ENCODE measurements around the gene UGGT1.
"Not testable (repeated sequence)": the region's sequence is repeated elsewhere in the genome, so short reads cannot be mapped to it uniquely, and the experiment has no call there.

UGGT1 gene

DNA sequence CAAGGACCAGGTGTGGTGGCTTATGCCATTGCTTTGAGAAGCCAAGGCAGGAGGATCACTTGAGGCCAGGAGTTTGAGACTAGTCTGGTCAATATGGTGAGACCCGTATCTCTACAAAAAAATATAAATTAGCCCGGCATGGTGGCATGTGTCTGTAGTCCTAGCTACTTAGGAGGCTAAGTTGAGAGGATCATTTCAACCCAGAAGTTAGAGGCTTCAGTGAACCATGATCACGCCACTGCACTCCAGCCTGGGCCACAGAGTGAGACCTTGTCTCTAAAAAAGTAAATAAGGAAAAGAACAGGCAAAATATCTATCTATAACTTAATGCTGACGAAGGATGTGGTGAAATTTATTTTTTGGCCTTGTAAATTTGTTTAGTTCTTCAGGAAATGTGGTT is 78.1 kb downstream of the UGGT1 start:
- Histone ChIP-seq H3K27ac (no peak overlapping the region), H3K4me3 (no peak overlapping the region)

DNA sequence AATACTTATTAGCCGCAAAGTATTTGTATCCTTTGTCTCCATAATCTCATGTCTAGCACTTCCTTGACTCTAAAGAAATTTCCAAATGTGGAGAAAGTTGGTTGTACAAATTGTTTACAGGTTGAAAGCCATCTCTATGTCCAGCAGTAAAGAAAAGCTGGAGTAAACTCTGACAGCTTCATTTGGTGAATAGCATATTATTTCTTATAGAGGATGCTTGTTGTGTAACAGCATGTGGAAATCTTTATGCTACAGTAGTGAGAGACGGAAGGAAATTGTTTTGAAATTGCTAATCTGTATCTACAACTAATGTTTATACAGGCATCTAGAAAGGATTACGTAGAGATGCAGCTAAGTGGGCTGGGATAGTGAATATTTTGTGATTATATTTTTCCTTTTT is 78.5 kb downstream of the UGGT1 start:
- H3K27ac ChIP-seq = no peak overlapping the region
- no peak overlapping the region for H3K4me3 ChIP-seq

DNA sequence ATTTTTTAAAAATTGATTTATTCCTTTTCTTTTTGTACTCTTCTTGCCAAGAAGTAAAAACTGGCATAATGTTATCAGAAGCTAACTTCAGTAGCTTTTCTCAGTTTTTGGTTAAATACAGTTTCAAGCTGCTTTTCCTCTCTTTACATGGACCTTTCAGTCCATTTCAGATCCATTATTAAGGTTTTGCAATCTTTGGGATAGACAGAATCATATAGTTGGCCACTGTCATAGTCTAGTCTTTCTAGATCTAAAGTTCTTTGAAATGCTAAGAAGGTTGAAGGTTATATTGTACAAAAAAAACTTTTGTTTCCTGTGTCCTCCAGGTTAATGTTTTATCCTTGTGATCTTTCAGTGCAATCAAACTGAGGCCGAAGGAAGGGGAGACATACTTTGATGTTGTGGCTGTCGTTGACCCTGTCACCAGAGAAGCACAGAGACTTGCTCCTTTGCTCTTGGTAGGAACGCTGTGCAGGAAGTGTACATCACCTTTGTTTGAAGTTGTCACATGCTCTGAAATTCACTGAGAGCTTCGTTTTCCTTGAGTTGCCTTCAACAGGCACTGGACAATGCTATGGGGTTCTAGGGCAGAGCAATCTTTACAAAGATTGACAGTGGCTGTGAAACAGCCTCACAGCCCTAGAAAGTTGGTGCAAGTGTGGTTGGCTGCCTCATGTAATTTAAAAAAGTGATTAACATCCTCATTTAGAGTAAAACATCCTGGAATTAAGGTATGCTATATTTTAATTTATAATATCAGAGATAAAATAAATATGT is 79.1 kb downstream of the UGGT1 start:
- Histone ChIP-seq H3K4me3 (no peak overlapping the region), H3K27ac (no peak overlapping the region)

DNA sequence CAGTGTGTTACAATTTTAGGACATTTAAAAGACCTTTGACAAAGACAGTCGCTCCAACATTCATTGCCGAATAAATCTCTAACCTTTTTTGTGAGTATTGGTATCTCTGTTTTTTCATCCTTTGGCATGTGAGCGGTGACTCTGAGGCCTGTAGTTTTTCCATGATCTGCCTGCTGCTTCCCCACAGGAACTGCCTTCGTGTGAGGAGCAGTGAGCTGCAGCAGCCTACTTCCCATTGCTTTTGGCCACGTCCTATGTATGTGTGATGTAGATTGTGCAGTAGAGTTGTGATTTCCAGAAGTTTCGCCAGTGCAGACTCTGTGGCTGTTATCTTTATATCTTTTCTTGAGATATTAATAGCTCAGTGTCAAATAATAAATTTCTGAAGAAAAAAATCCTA is 79.8 kb downstream of the UGGT1 start:
- no peak overlapping the region for H3K4me3 ChIP-seq
- H3K27ac ChIP-seq = no peak overlapping the region

DNA sequence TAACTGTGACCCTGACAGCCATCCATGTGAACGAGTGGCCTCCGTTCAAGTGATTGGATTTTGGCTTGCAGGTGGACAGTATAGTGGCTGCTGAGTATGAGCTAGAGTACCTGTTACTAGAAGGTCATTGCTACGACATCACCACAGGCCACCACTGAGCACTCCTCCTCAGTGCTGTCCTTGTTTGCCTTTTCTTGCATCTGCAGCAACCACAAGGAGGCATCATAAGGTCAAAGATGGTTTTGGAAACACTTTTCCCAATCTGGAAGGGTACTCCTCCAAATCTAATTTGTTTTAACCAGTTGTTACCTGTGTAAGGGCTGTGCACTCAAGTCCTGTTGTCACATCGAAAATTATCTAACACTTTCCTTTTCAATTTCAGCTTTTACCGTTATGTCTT is 81.2 kb downstream of the UGGT1 start:
- Histone ChIP-seq H3K27ac (no peak overlapping the region), H3K4me3 (no peak overlapping the region)

DNA sequence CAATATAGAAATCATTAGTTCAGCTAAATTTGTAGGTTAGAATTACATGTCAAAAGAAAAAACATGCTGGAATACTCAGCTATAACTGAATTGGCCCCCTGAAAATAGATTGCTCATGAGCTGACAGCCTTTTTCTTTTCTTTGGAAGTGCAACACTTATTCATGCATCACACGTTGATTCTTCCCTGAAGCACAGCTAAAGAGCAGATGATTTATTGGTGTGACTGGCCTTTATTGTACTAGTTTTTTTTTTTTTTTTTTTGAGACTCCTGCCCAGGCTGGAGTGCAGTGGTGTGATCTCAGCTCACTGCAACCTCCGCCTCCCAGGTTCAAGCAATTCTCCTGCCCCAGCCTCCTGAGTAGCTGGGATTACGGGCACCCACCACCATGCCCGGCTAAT is 83.1 kb downstream of the UGGT1 start:
- not testable (repeated sequence) for H3K27ac ChIP-seq

DNA sequence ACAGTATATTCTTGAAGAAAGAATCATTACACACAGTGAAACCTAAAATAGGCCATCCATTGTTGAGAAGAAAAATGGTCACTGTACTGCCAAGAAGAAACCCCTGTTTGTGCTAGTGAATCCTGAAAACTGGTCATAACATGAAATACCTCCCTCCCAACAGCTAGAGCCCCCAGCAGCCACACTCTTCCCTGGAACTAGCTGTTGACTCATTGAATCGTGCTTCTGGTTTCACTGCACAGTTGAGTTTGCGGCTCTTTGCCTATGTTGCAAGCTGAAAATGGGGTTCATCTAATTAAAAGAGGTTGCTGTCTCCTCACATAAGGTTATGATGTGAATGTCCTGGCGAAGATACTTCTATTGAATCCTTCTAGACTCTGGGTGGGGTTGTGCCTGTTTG is 86.3 kb downstream of the UGGT1 start:
- Histone ChIP-seq H3K27ac (no peak overlapping the region), H3K4me3 (no peak overlapping the region)

More for the DNA sequence above, 83.1 kb downstream of the UGGT1 start:
- not testable (repeated sequence) for H3K4me3 ChIP-seq

DNA sequence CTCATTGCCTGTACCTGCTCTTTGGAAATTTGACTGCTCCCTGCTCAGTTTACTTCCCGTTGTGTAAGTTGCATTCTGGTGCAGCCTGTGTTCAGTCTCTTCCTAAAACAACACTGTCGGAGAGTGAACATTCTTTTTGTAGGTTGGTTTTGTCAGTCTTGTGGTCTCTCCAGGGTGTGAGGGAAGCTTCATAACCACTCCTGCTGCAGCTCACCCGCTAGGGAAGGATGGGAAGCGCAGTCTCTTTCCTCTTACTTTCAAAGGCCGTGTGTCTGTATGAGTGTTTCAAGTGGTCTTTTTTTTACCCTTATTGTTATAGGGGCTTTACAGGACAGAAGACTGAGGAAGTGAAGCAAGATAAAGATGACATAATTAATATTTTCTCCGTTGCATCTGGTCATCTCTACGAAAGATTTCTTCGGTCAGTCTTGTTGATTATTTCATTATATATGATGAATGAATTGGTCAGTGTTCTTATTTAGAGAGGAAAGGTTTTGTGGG is 87.2 kb downstream of the UGGT1 start:
- Histone ChIP-seq H3K4me3 (no peak overlapping the region), H3K27ac (no peak overlapping the region)

DNA sequence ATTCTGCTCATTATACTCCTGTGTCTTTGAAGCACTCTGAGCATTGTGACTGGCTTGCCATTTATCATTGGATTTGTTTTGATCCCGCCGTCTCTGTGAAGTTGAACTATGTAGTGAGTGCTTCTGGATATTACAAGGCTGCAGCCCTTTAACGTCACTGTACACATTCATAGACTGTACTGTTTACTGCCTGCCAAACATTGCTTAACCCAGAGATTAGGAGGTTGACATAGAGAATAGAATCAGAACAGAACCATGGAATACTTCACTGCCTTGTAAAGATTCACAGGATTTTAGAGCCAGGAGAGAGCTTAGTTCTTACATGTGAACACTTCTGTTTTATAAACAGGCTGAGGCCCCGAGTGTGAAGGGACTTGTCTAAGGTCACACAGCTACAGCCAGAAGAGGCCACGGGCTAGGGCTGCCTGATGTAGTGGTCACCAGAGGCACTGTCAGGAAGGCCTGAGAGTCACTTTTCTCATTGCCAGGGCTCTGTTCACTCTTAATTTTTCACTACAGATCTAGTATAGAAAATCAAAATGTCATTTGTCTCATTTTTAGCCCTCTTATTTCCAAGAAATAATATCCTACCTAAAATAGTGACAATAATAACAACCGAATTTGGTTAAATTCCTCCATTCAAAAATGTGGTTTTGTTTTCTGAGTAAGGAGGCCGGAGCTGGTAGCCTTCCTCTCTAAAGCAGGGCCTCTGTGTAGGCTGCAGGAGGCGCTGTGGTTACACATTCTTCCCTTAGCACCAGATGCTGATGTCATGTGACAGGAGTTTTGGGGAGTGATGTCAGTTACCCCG is 87.9 kb downstream of the UGGT1 start:
- no peak overlapping the region for H3K4me3 ChIP-seq
- H3K27ac ChIP-seq = no peak overlapping the region

DNA sequence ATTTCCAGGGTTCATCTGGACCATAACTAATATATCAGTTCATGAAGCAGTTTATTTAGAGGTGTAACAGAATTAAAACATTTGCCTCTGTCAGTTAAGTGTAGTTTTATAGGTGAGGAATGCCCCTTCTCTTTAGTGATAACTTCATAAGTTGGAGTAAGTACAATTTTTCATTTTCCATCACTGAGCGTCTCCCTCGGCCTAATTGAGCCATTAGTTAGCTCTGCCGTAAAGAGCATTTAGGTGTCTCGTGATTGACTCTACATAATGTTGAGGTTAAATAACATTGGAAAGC is 88.4 kb downstream of the UGGT1 start:
- H3K27ac ChIP-seq = no peak overlapping the region
- no peak overlapping the region for H3K4me3 ChIP-seq

DNA sequence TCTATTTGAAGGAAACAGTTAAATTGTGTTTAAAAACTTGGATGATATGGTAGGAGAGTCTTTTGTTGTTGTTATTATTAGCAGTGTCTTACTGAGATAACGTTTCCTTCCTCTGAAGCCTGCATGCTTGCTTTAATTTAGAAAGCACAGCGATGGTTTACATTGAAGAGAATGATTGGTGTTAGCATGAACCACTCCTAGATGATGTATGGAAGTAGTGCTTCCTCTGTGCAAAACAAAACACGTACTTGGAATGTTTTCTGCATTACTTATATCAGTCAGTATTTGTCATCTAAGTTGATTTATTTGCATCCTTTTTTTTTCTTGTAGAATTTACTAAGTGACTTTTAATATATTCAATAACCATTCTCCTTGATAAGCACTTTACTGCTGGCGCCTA is 89.0 kb downstream of the UGGT1 start:
- Histone ChIP-seq H3K4me3 (no peak overlapping the region), H3K27ac (no peak overlapping the region)

DNA sequence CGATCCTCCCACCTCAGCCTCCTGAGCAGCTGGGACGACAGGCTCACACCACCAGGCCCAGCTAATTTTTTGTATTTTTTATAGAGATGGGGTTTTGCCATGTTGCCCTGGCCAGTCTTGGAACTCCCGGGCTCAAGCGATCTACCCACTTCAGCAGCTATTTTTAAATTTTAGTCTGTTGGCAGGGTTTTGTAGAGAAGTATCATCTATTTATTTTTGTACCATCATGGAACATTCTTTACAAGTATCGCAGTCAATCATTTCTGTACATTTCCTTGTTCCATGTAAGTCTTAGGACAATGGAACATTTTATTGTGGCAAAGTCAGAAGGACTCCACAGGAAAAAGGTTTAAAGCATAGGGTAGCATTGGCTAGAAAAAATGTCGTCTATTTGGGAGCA is 94.6 kb downstream of the UGGT1 start:
- H3K27ac ChIP-seq = no peak overlapping the region
- no peak overlapping the region for H3K4me3 ChIP-seq

DNA sequence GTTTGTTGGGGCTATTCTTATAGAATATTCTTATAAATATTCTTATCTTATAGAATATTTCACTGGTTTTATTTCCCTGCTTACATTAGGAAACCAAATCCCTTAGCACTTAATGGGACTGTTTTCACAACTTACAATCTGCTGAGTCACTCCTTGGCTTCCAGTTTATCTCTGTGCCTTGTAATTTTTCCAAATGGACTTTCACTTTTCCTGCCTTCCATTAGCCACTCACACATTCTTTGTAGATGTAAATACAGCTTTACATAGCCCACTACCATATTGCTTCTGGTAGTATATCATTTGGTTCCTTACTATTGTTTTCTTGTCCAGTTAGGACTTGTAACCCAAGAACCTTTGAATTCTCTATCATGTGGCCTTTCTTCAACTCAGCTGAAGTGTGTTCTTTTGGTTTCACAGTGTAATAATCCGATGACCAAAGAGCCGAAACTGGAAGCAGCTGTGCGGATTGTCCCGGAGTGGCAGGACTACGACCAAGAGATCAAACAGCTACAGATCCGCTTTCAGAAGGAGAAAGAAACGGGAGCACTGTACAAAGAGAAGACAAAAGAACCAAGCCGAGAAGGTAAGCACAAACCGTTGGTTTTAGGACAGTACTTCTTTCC is 96.1 kb downstream of the UGGT1 start:
- no peak overlapping the region for H3K27ac ChIP-seq
- no peak overlapping the region for H3K4me3 ChIP-seq

DNA sequence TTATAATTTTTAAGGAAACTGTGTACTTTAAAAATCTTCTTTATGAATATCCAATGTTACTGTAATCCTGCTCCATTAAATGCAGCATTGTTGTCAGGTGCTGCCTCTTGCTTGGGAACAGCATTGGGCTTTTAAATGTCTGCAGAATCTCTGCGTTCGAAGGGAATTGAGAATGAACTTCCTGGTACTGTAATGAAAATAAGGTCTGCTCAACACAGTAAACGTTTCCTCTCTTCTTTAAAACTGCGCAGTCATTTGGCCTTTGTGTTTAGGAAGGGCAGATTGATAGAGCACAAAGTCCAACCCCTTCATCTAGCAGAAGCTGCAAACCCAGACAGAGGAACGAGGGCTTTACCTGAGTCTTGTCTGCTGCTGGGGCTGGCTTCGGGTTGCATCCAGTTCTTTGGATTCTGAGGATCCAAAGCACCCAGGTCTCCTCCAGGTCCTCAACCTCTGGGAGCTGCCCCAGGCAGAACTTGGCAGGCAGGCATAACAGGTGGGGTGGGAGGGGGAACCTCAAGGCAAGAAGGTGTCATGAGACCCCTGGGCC is 104.5 kb downstream of the UGGT1 start:
- no peak overlapping the region for H3K4me3 ChIP-seq
- H3K27ac ChIP-seq = no peak overlapping the region

DNA sequence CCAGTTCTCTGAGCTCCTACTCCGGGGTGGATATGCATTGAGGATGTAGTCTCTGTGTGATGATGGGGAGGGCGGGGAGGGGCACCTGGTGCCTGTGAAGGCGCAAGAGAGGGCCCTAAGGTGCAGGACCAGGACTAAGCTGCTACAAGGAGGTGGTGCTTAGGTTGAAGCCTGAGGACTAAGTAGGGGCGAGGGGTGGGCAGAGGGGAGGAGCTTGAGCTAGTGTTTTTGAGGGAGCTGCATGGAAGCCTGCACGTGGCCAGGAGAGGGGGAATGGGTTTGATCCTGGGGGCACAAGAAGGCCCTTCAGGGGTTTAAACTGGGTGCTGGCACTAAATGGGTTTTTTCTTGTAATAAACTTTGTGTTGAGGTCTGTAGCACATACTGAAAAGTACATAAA is 105.0 kb downstream of the UGGT1 start:
- no peak overlapping the region for H3K27ac ChIP-seq
- H3K4me3 ChIP-seq = no peak overlapping the region

DNA sequence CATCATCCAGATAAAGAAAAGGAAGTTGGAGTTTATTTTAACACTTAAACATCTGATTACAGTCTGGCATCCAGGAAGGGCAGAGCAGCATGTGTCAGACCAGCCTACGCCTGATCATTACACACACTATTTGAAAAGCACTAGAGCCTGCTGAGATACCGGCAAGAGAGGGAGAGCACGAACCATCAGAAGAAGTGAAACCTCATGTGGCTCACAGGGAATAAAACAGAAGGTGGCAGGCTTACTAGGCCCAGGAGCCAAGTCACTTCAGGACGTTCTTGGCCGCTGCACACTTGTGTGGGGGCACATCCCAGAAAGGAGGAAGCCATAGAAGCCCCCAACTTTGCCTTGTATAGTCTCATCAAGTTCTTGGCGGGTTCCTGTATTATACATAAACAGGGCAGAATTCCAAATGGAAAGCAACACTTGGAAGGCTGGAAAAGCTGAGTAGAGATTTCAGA is 105.5 kb downstream of the UGGT1 start:
- H3K4me3 ChIP-seq = no peak overlapping the region
- H3K27ac ChIP-seq = no peak overlapping the region

DNA sequence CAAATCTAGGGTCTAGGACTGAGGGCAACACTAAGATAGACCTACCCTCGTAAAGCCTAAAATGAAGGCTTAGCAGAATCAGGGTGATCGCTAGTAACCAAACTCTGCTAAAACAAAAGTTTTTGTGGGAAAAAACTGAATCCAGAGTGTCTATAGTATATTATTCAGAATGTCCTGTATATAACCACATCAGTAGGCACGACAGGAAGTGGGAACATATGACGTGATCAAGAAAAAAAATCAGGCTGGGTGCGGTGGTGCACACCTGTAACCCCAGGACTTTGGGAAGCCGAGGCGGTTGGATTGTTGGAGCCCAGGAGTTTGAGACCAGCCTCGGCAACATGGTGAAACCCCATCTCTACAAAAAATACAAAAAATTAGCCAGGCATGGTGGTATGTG is 106.1 kb downstream of the UGGT1 start:
- Histone ChIP-seq H3K27ac (no peak overlapping the region), H3K4me3 (no peak overlapping the region)

DNA sequence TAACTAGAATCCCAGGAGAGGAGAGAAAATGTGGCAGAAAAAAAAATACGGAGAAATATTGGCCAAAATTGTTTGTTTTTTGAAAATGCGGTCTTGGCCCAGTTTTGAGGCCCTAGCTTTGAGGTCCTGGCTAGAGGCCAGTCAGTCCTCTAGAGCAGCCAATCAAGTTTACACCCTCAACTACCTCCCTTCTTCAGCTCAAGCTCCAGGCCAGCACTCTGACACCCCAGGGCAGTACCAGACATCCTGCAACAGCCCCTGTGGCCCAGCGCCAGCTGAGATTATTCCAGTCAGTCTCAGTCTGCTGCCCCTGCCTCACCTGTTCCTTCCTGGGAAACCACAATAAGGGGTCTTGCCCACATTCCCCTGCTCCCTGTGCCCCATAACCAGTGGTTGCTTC is 107.7 kb downstream of the UGGT1 start:
- Histone ChIP-seq H3K27ac (no peak overlapping the region), H3K4me3 (no peak overlapping the region)

DNA sequence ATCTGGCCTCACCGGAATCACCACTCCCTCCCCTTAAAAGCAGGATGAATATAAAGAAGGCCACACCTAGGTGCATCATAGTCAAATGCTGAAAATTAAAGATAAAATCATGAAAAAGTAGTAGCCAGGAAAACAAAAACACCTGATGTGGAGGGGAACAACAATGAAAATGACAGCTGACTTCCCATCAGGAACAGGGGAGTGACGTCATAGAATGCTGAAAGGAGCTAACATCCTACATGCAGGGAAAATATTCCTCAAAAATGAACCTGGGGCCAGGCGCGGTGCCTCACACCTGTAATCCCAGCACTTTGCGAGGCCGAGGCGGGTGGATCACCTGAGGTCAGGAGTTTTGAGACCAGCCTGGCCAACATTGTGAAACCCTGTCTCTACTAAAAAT is 108.1 kb downstream of the UGGT1 start:
- Histone ChIP-seq H3K4me3 (no peak overlapping the region), H3K27ac (no peak overlapping the region)

DNA sequence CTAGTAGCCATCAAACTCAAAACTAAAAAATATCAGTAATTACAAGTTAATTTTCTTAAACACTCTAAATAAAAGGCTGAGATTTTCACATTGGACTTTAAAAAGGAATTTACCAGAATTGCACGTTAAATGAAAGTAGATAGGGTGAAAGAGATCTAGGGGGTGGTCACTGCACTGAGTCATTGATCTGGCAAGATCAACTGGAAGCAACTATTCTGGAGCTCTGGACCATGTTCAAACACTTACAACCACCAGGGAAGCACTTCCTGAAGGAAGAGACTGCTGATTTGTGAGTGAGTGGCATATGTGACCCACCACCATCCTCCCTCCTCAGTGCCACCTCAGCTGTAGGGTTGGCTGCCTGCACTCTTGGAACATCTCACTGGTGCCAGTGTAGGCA is 111.8 kb downstream of the UGGT1 start:
- no peak overlapping the region for H3K4me3 ChIP-seq
- H3K27ac ChIP-seq = no peak overlapping the region

DNA sequence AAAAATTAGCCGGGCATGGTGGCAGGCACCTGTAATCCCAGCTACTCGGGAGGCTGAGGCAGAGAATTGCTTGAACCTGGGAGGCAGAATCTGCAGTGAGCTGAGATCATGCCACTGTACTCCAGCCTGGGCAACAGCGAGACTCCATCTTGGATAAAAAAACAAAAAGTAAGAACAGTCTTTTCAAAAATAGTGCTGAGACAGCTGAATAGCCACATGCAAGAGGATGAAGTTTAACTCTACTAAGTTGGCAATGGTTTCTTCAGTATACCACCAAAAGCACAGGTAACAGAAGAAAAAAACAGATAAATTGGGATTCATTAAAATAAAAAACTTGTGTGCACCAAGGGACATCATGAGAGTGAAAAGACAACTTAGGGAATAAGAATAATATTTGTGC is 115.2 kb downstream of the UGGT1 start:
- Histone ChIP-seq H3K4me3 (no peak overlapping the region), H3K27ac (no peak overlapping the region)

Measured in skin epidermis (tissue), 12 donors.